GM13977 (cell line): Measurements from ENCODE around the gene PARN.

ENCODE experiments used
- DNase-seq: peaks from one replicate; pipeline ENCODE4 v3.0.0; 2012; ENCODE audit warnings: low spot score
- in situ Hi-C: fragments of 300-500 bp; cut with MboI; formaldehyde crosslinking; loops from one replicate; pipeline ENCODE4 v1.12.0; 2022; ENCODE audit warnings: low sequenced_read_pairs, low pct_unique_long_range_greater_than_20kb, mixed read lengths, inconsistent platforms; ENCODE audit not compliant: unreplicated experiment
- TF ChIP-seq, protein P1 (sequence below): IDR thresholded peaks from 2 replicates; pipeline ENCODE4 v1.5.1; 2012; ENCODE audit warnings: mild to moderate bottlenecking, control low read depth; ENCODE audit not compliant: insufficient read depth; ENCODE audit errors: extremely low read depth, missing control alignments

PARN gene

DNA sequence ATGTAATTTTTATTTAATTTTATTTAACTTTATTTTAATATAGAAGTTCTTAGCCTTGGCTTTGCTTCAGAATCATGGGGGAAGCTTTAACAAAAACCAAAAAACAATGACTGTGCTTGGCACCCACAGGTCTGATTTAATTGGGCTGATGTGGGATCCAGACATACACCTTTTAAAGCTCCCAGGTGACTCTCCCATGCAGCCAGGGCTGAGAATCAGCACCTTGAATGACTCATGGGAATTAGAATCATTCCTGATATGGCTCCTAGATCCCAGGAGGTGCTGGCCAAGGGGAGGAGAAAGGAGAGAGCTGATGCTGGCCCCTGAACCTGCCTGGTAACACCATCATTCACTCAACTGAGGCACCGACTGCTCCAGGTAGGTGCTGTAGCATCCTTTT, 240.7 kb downstream of the PARN start:
- in situ Hi-C loops = no loop called here
- no peak for DNase-seq
- TF ChIP-seq, protein P1, sequence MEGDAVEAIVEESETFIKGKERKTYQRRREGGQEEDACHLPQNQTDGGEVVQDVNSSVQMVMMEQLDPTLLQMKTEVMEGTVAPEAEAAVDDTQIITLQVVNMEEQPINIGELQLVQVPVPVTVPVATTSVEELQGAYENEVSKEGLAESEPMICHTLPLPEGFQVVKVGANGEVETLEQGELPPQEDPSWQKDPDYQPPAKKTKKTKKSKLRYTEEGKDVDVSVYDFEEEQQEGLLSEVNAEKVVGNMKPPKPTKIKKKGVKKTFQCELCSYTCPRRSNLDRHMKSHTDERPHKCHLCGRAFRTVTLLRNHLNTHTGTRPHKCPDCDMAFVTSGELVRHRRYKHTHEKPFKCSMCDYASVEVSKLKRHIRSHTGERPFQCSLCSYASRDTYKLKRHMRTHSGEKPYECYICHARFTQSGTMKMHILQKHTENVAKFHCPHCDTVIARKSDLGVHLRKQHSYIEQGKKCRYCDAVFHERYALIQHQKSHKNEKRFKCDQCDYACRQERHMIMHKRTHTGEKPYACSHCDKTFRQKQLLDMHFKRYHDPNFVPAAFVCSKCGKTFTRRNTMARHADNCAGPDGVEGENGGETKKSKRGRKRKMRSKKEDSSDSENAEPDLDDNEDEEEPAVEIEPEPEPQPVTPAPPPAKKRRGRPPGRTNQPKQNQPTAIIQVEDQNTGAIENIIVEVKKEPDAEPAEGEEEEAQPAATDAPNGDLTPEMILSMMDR = no peak

GRCh38 chr16:14388243-14388642, 241.8 kb downstream of the PARN start:
- TF ChIP-seq, protein P1 = no peak

GRCh38 chr16:14386115-14386514, 243.9 kb downstream of the PARN start:
- TF ChIP-seq, protein P1 = no peak
- in situ Hi-C loops = no loop called here
- DNase-seq = no peak

More at GRCh38 chr16:14388243-14388642, 241.8 kb downstream of the PARN start:
- in situ Hi-C loops = no loop called here
- no peak for DNase-seq
